ENCODE data around the gene OSGEP. TPM values are rescaled to one million over a fixed set of nuclear protein-coding genes. Genes with fewer than 3 reads are reported as not detected.

The OSGEP gene
- total and polyA plus RNA-seq, 8 donors, result 24.7 to 71.8 (median 52.5) TPM

DNA sequence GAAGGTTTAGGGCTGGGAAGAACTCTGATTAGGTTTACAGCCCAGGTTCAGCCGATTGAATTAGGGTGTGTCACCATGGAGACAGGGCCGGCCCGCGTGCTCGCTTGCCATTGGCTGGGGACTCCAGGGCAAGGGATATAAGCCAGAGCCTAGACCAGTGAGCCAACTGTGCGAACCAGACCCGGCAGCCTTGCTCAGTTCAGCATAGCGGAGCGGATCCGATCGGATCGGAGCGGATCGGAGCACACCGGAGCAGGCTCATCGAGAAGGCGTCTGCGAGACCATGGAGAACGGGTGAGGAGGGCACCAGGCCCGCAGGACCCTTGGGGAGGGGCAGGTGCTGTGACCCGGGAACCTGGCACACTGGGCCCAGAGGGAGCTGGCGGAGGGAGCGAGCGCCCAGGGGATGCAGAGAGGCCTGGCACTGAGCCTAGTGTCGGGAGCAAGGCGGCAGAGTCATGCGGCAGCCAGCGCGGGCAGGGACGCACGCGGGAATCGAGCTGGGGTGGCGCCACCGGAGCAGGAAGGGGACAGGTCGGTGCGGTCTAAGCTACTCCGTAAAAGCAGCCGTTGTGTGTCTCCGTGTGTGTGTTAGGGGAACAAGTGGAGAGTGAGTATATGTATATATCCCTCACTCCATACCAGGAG, 14.8 kb upstream of the OSGEP start, which contains the start of gene PNP:
Gene PNP, plus strand, starts transcription at position 165 of the 648 bp plus-strand sequence. Its CDS starts 119 bp downstream, at position 284.
- intact Hi-C loops (cut with DNase I; ENCODE audit: low total_unique reads), result no loop called here
- H3K9me3 ChIP-seq, result no peaks in the 10 kb centered on the region

GRCh38 chr14:20468764-20469241, 14.2 kb upstream of the OSGEP start:
- peaks cover 0 to 19% (median 16%) of the 10 kb centered on the region in 4 donors for H3K36me3 ChIP-seq
- H3K4me3 ChIP-seq, result peak overlapping the region; percentile 70 to 76 (median 74)
- WGBS, 5 donors, result 22 to 38% (median 25%) methylated on average over 10 to 16 of the region's 16 CpGs
- H3K27ac ChIP-seq, result peak overlapping the region; percentile 91 to 96 (median 92)
- DNase-seq, result no peak
- no peaks in the 10 kb centered on the region for H3K27me3 ChIP-seq
- H3K4me1 ChIP-seq, result peaks cover 14 to 45% (median 28%) of the 10 kb centered on the region in 4 donors
- intact Hi-C loops (cut with DNase I; ENCODE audit: low total_unique reads), result no loop called here
- no peak for TF ChIP-seq EP300 (IDR thresholded peaks at IDR 0.05)
- no peak for TF ChIP-seq POLR2A (IDR thresholded peaks at IDR 0.05)
- TF ChIP-seq POLR2AphosphoS5 (IDR thresholded peaks at IDR 0.05), result no peak
- TF ChIP-seq, protein P1, sequence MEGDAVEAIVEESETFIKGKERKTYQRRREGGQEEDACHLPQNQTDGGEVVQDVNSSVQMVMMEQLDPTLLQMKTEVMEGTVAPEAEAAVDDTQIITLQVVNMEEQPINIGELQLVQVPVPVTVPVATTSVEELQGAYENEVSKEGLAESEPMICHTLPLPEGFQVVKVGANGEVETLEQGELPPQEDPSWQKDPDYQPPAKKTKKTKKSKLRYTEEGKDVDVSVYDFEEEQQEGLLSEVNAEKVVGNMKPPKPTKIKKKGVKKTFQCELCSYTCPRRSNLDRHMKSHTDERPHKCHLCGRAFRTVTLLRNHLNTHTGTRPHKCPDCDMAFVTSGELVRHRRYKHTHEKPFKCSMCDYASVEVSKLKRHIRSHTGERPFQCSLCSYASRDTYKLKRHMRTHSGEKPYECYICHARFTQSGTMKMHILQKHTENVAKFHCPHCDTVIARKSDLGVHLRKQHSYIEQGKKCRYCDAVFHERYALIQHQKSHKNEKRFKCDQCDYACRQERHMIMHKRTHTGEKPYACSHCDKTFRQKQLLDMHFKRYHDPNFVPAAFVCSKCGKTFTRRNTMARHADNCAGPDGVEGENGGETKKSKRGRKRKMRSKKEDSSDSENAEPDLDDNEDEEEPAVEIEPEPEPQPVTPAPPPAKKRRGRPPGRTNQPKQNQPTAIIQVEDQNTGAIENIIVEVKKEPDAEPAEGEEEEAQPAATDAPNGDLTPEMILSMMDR (IDR thresholded peaks at IDR 0.05), result no peak
- H3K9me3 ChIP-seq, result no peaks in the 10 kb centered on the region

More for the DNA sequence above, 14.8 kb upstream of the OSGEP start, which contains the start of gene PNP:
- peak in 3 of 4 donors; percentile 75 to 98 (median 84) for TF ChIP-seq POLR2A (IDR thresholded peaks at IDR 0.05)
- TF ChIP-seq, protein P1 (IDR thresholded peaks at IDR 0.05), result no peak
- no peak for TF ChIP-seq EP300 (IDR thresholded peaks at IDR 0.05)
- peak; percentile 98 to 100 (median 100) for TF ChIP-seq POLR2AphosphoS5 (IDR thresholded peaks at IDR 0.05)
- 0 to 1% (median 0%) methylated on average over 35 to 40 of the region's 40 CpGs for WGBS, 5 donors
- Histone ChIP-seq H3K27me3 (no peaks in the 10 kb centered on the region), H3K36me3 (peaks cover 0 to 25% (median 22%) of the 10 kb centered on the region in 4 donors), H3K4me3 (peak within 1 kb of the TSS; percentile 70 to 76 (median 74)), H3K4me1 (peaks cover 14 to 51% (median 28%) of the 10 kb centered on the region in 4 donors), H3K27ac (peak within 1 kb of the TSS; percentile 91 to 96 (median 92))
- DNase-seq, result peak; percentile 93 to 96

DNA sequence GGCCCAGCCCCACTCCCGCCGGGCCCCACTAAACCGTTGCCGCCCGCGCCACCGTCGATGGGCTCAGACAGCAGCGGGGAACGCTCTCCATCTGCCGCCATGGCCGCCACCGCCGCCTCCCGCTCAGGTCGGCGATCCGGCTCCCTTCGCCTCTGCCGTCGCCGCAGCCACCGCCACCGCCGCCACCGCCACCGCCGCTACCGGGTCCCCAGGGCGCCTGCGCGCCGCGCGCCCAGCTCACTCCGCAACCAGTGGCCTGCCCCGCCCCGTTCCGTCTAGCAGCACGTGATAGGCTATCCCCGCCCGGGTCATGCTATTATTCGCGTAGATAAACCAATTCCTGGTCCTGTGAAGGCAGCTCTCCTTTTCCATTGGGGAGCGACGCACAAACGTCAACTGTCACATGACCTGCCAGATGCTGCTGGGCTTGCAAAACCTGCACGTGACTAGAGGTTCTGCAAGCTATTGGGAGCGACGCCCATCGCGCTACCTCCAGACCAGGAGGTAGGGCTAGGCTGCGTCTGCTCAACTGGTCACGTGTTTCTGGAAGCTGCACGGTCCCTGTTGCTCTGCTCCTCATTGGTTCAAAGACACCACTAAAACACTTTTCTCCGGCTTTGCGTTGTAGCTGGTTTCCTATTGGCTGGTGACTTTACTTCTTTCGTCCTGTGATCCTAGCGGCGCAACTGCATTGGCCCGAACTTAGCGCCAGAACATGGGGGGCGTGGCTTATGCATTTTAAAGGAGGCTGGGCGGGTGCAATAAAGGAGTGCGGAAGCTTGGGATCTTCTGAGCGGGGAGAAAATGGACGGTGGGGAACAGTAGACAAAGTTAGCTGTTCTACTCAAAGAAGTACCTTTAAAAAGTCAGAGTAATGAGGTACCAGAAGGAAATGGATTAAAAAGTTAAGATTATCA, 6.9 kb upstream of the OSGEP start, which contains the start of gene PIP4P1:
Gene PIP4P1, minus strand, starts transcription at position 210 of the 917 bp plus-strand sequence. Its CDS starts 109 bp downstream, at position 101.
- H3K36me3 ChIP-seq, result peaks cover 29 to 39% (median 35%) of the 10 kb centered on the region in 4 donors
- no peaks in the 10 kb centered on the region for H3K27me3 ChIP-seq
- peak; percentile 99 to 100 for DNase-seq
- 0 to 1% (median 0%) methylated on average over 23 to 67 of the region's 67 CpGs for WGBS, 5 donors
- H3K4me1 ChIP-seq, result peaks cover 13 to 51% (median 42%) of the 10 kb centered on the region in 4 donors
- H3K9me3 ChIP-seq, result no peaks in the 10 kb centered on the region
- H3K27ac ChIP-seq, result peak within 1 kb of the TSS; percentile 96 to 99 (median 98)
- H3K4me3 ChIP-seq, result peak within 1 kb of the TSS; percentile 88 to 99 (median 91)
- intact Hi-C loops (cut with DNase I; ENCODE audit: low total_unique reads), result no loop called here
- TF ChIP-seq POLR2A (IDR thresholded peaks at IDR 0.05) (peak in 2 of 4 donors; percentile 50 to 70), POLR2AphosphoS5 (IDR thresholded peaks at IDR 0.05) (peak; percentile 84 to 96 (median 86)), EP300 (IDR thresholded peaks at IDR 0.05) (no peak)
- TF ChIP-seq, protein P1 (IDR thresholded peaks at IDR 0.05), result peak in 1 of 7 experiments; percentile 9

All from stomach (tissue), 9 donors.